ENCODE data around the gene L3MBTL2. TPM values are rescaled to one million over a fixed set of nuclear protein-coding genes. Genes with fewer than 3 reads are reported as not detected.

Gene L3MBTL2
- total RNA-seq, 1 experiment from 2014 or later = 33.6 TPM

- H3K9ac ChIP-seq (ENCODE audit: extremely low read depth, insufficient read length, low read length) = no peak overlapping the region
- no peak overlapping the region for H3K14ac ChIP-seq (ENCODE audit: insufficient read depth, low read length)
- no peak overlapping the region for H3K27ac ChIP-seq (ENCODE audit: insufficient read length, low read depth, low read length)
- no peak overlapping the region for H2BK5ac ChIP-seq (ENCODE audit: insufficient read length, low read length)
- H3K36me3 Mint-ChIP-seq (ENCODE audit: insufficient read depth in 1 of 3, low read depth in 3 of 3) = peaks cover 43 to 74% (median 69%) of the 10 kb centered on the region in 3 experiments
- H3K23ac ChIP-seq (ENCODE audit: insufficient read length, low read depth, low read length) = no peak overlapping the region
- no peak overlapping the region for H2BK15ac ChIP-seq (ENCODE audit: low read depth, low read length)
- no peak overlapping the region for H4K91ac ChIP-seq (ENCODE audit: insufficient read length, low read depth, low read length)
- no peak overlapping the region for H2AFZ ChIP-seq (ENCODE audit: low read length)
- H3K4me1 Mint-ChIP-seq = peaks cover 6 to 12% of the 10 kb centered on the region in 2 experiments
- no peak overlapping the region for H2AK5ac ChIP-seq (ENCODE audit: insufficient read length, low read length)
- H3K27me3 Mint-ChIP-seq (ENCODE audit: low read depth) = no peaks in the 10 kb centered on the region
- H3K27ac Mint-ChIP-seq = peak overlapping the region in 1 of 3 experiments; percentile 70; a peak in 1 of 7 replicates
- no peaks in the 10 kb centered on the region for H3K9me3 ChIP-seq (ENCODE audit: control insufficient read depth, low read depth, low read length)
- H3K79me2 ChIP-seq (ENCODE audit: insufficient read depth, low read length) = peaks cover 17% of the 10 kb centered on the region; the same call in 1 of the 2 replicates
- peaks cover 16% of the 10 kb centered on the region for H3K79me1 ChIP-seq (ENCODE audit: insufficient read depth, low read depth, low read length, poor library complexity, severe bottlenecking)
- H3K9me3 Mint-ChIP-seq = peaks cover 0 to 2% of the 10 kb centered on the region in 2 experiments; a peak in 1 of 5 replicates
- no peak overlapping the region for H3K4me2 ChIP-seq (ENCODE audit: insufficient read depth, insufficient read length, low read length)
- H3K56ac ChIP-seq (ENCODE audit: insufficient read length, low read depth, low read length) = no peak overlapping the region
- no peak overlapping the region for H4K8ac ChIP-seq (replicated peaks; ENCODE audit: insufficient read length, low read depth, low read length)
- no peak for DNase-seq
- no peak overlapping the region for H2BK120ac ChIP-seq (ENCODE audit: low read depth, low read length, poor library complexity, severe bottlenecking)
- no peak overlapping the region for H4K5ac ChIP-seq (ENCODE audit: insufficient read length, low read depth, low read length)
- H2BK20ac ChIP-seq (ENCODE audit: low read depth, low read length, poor library complexity, severe bottlenecking) = no peak overlapping the region
- H3T11ph ChIP-seq (ENCODE audit: low read length) = no peak overlapping the region
- no peak overlapping the region for H3K4me3 Mint-ChIP-seq
- H3K4ac ChIP-seq (ENCODE audit: low read depth, low read length) = no peak overlapping the region
- TF ChIP-seq, protein P1, sequence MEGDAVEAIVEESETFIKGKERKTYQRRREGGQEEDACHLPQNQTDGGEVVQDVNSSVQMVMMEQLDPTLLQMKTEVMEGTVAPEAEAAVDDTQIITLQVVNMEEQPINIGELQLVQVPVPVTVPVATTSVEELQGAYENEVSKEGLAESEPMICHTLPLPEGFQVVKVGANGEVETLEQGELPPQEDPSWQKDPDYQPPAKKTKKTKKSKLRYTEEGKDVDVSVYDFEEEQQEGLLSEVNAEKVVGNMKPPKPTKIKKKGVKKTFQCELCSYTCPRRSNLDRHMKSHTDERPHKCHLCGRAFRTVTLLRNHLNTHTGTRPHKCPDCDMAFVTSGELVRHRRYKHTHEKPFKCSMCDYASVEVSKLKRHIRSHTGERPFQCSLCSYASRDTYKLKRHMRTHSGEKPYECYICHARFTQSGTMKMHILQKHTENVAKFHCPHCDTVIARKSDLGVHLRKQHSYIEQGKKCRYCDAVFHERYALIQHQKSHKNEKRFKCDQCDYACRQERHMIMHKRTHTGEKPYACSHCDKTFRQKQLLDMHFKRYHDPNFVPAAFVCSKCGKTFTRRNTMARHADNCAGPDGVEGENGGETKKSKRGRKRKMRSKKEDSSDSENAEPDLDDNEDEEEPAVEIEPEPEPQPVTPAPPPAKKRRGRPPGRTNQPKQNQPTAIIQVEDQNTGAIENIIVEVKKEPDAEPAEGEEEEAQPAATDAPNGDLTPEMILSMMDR (conservative IDR thresholded peaks at IDR 0.05) = no peak
- H2BK12ac ChIP-seq (ENCODE audit: insufficient read length, low read depth, low read length) = no peak overlapping the region
- no peaks in the 10 kb centered on the region for H3K27me3 ChIP-seq (ENCODE audit: insufficient read depth, low read length)
- H3K18ac ChIP-seq (ENCODE audit: insufficient read length, low read depth, low read length) = no peak overlapping the region
- no CpG with 5 or more reads among the region's 2 CpGs for WGBS (ENCODE audit: extremely low coverage, insufficient read length, low lambda C conversion rate)
- H4K20me1 ChIP-seq (ENCODE audit: control insufficient read depth, insufficient read depth, insufficient read length) = no peaks in the 10 kb centered on the region
- H3K4me1 ChIP-seq (ENCODE audit: insufficient read depth, low read length) = no peaks in the 10 kb centered on the region
- H3K23me2 ChIP-seq (ENCODE audit: insufficient read length, low read depth, low read length, poor library complexity, severe bottlenecking) = peaks cover 7% of the 10 kb centered on the region
Observed at GRCh38 chr22:41280854-41281253, 75.7 kb downstream of the L3MBTL2 start.

Small RNA genes lying within 50 kb of the gene (microRNA-seq; reads per million reads assigned to microRNA genes)
- not detected for gene MIR6889 (ENCODE audit: borderline microRNAs expressed)

Other genes with a start within 250 kb of the L3MBTL2 start
- 132 and 136 TPM in 2 replicates for gene EP300, start 112.7 kb upstream of the L3MBTL2 start, total RNA-seq (2021)
- 1.3 and 1.6 TPM in 2 replicates for gene CHADL, start 35.6 kb downstream of the L3MBTL2 start, total RNA-seq (2021)
- gene RANGAP1, start 80.9 kb downstream of the L3MBTL2 start, total RNA-seq (2021) = 130 and 139 TPM in 2 replicates
- 67.0 and 69.3 TPM in 2 replicates for gene ZC3H7B, start 96.2 kb downstream of the L3MBTL2 start, total RNA-seq (2021)
- 17.7 and 17.9 TPM in 2 replicates for gene TEF, start 176.6 kb downstream of the L3MBTL2 start, total RNA-seq (2021)
- gene TOB2, start 241.5 kb downstream of the L3MBTL2 start, total RNA-seq (2021) = 75.8 and 78.0 TPM in 2 replicates